ENCODE data around the gene FTH1. TPM values are rescaled to one million over a fixed set of nuclear protein-coding genes. Genes with fewer than 3 reads are reported as not detected.

Gene FTH1
- total and polyA plus RNA-seq, 2 of the 8 experiments (the other 6 are each of a cell fraction or from before 2014, with no cell fraction given), result 1,153 to 1,461 TPM

- Histone ChIP-seq H4K20me1 (replicated peaks in 1 of 2; ENCODE audit: control insufficient read depth in 1 of 2, insufficient read depth in 2 of 2, low read length in 2 of 2) (no peaks in the 10 kb centered on the region), H4K5ac (ENCODE audit: insufficient read length, low read depth, low read length) (no peak overlapping the region), H2BK120ac (replicated peaks; ENCODE audit: low read depth, low read length) (no peak overlapping the region), H3K79me1 (ENCODE audit: low read depth, low read length) (no peaks in the 10 kb centered on the region), H3K4ac (replicated peaks; ENCODE audit: insufficient read length, low read depth, low read length) (no peak overlapping the region), H2AK5ac (ENCODE audit: low read depth, low read length) (no peak overlapping the region), H3K79me2 (ENCODE audit: control insufficient read depth in 1 of 2, insufficient read depth in 2 of 2, low read length in 2 of 2) (no peaks in the 10 kb centered on the region), H3K18ac (ENCODE audit: extremely low read depth, low read length) (no peak overlapping the region), H3K4me1 (replicated peaks in 1 of 4; ENCODE audit: control insufficient read depth in 3 of 4, insufficient read depth in 4 of 4, low read length in 3 of 4) (peaks cover 6 to 28% (median 14%) of the 10 kb centered on the region in 4 experiments), H3K4me3 (ENCODE audit: extremely low read depth in 1 of 4, insufficient read depth in 2 of 4, low read depth in 3 of 4, low read length in 4 of 4) (no peak overlapping the region), H2BK5ac (ENCODE audit: low read depth, low read length) (no peak overlapping the region), H3K56ac (replicated peaks; ENCODE audit: insufficient read length, low read depth, low read length) (no peak overlapping the region), H2AFZ (ENCODE audit: low read length) (no peak overlapping the region), H2BK20ac (ENCODE audit: low read length) (no peak overlapping the region), H3K23ac (ENCODE audit: insufficient read length) (no peak overlapping the region), H3K27ac (ENCODE audit: low read depth, low read length) (no peak overlapping the region), H3K36me3 (ENCODE audit: control insufficient read depth in 2 of 4, insufficient read depth in 4 of 4, low read length in 3 of 4) (no peaks in the 10 kb centered on the region), H3K27me3 (replicated peaks in 1 of 4; ENCODE audit: control insufficient read depth in 3 of 4, extremely low read depth in 1 of 4, insufficient read depth in 3 of 4, low read length in 3 of 4) (peaks cover 0 to 28% (median 19%) of the 10 kb centered on the region in 4 experiments; a peak in 6 of 7 replicates), H3K14ac (ENCODE audit: insufficient read length) (no peak overlapping the region), H4K91ac (replicated peaks; ENCODE audit: insufficient read length, low read length) (no peak overlapping the region), H3K4me2 (ENCODE audit: insufficient read depth in 1 of 2, low read depth in 2 of 2, low read length in 2 of 2) (no peak overlapping the region), H3K23me2 (ENCODE audit: low read depth, low read length) (peaks cover 7% of the 10 kb centered on the region; the same call in 1 of the 2 replicates), H4K8ac (ENCODE audit: extremely low read depth, insufficient read depth, low read length) (no peak overlapping the region), H3K9me3 (ENCODE audit: insufficient read depth in 2 of 2, low read depth in 1 of 2, low read length in 1 of 2) (no peaks in the 10 kb centered on the region), H2BK15ac (ENCODE audit: low read length) (0 out of 2 replicates have a peak overlapping the region, but pooled peaks have one; percentile 65), H2BK12ac (ENCODE audit: low read depth, low read length) (no peak overlapping the region), H3K9ac (replicated peaks in 1 of 4; ENCODE audit: extremely low read depth in 1 of 4, low read depth in 3 of 4, low read length in 3 of 4) (no peak overlapping the region)
- CTCF ChIA-PET (ENCODE audit: partially characterized antibody), result interaction anchor here (0.7 to 9.2 kb wide), 7 partner anchors 10 to 163 kb away, joined by 3 to 225 read pairs (median 7); no protein-coding TSS in a partner anchor
- FAIRE-seq, result no peak
- no peak for TF ChIP-seq KDM1A (IDR thresholded peaks at IDR 0.05; ENCODE audit: borderline replicate concordance, low read length)
- no peak for TF ChIP-seq SP4 (IDR thresholded peaks at IDR 0.05; ENCODE audit: low read length)
- no peak for TF ChIP-seq KDM5A (IDR thresholded peaks at IDR 0.05; ENCODE audit: low read length)
- 80% methylated on average over 6 of the region's 6 CpGs; no CpG with 5 or more reads in 1 of the 2 experiments for WGBS, 2 experiments (ENCODE audit: extremely low coverage in 1 of 2, insufficient coverage in 1 of 2, insufficient read length in 1 of 2, insufficient replicate concordance in 2 of 2, low coverage in 1 of 2, low lambda C conversion rate in 2 of 2, missing lambda C conversion rate in 1 of 2)
- POLR2A ChIA-PET (ENCODE audit: partially characterized antibody), result interaction anchor here (1.5 to 1.9 kb wide), 2 partner anchors 11 to 44 kb away, joined by 5 read pairs; no protein-coding TSS in a partner anchor
- peak in 1 of 2 experiments; percentile 36 for DNase-seq (ENCODE audit: low read depth in 1 of 2, low spot score in 2 of 2)
Measured at GRCh38 chr11:61918938-61919704, 48.3 kb downstream of the FTH1 start.

Measured in H1 (cell line).